ENCODE data around the gene SLC49A3. TPM values are rescaled to one million over a fixed set of nuclear protein-coding genes. Genes with fewer than 3 reads are reported as not detected.

The SLC49A3 gene
- total RNA-seq, 2 experiments from 2014 or later: not detected

DNA sequence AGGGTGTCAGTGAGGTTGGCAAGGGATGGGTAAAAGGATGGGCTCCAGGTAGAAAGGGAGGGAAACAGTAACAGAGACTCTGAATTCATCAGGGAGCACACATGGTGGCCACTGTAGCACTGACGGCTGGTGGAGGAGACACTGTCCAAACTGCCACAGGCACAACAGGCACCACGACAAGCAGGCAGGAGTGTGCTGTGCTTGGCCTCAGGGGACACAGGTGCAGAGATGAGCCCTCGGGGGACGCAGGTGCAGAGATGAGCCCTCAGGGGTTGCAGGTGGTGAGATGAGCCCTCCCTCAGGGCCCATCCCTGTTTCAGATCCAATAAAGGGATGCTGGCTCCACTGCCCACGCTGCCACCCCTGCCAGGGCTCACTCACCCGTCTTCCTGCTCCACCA is 56.0 kb downstream of the SLC49A3 start:
- POLR2A ChIA-PET: no interaction called here
- CTCF ChIA-PET (ENCODE audit: unreplicated experiment): no interaction called here

DNA sequence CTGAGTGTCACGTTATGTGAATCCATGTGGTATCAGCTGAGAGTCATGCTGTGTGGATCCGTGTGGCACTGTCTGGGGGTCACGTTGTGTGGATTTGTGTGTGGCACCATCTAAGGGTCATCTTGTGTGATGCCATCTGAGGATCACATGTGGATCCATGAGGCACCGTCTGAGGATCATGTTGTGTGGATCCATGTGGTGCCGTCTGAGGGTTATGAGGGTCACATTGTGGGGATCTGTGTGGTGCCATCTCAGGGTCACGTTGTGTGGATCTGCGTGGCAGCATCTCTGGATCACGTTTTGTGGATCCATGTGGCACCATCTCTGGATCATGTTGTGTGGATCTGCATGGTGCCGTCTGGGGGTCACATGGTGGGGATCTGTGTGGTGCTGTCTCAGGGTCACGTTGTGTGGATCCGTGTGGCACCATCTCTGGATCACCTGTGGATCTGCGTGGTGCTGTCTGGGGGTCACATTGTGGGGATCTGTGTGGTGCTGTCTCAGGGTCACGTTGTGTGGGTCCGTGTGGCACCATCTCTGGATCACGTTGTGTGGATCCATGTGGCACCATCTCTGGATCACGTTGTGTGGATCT is 56.7 kb downstream of the SLC49A3 start:
- no peak overlapping the region for H3K4me3 ChIP-seq (ENCODE audit: low read depth, low read length, poor library complexity, severe bottlenecking)
- no peak overlapping the region for H3K4me2 ChIP-seq (ENCODE audit: low read length)
- no peak for DNase-seq (ENCODE audit: low spot score)
- H4K20me1 ChIP-seq (ENCODE audit: insufficient read depth, low read length): no peaks in the 10 kb centered on the region
- no peak for TF ChIP-seq EZH2phosphoT487 (IDR thresholded peaks at IDR 0.05; ENCODE audit: borderline replicate concordance, low read depth, low read length)
- TF ChIP-seq, protein P1, sequence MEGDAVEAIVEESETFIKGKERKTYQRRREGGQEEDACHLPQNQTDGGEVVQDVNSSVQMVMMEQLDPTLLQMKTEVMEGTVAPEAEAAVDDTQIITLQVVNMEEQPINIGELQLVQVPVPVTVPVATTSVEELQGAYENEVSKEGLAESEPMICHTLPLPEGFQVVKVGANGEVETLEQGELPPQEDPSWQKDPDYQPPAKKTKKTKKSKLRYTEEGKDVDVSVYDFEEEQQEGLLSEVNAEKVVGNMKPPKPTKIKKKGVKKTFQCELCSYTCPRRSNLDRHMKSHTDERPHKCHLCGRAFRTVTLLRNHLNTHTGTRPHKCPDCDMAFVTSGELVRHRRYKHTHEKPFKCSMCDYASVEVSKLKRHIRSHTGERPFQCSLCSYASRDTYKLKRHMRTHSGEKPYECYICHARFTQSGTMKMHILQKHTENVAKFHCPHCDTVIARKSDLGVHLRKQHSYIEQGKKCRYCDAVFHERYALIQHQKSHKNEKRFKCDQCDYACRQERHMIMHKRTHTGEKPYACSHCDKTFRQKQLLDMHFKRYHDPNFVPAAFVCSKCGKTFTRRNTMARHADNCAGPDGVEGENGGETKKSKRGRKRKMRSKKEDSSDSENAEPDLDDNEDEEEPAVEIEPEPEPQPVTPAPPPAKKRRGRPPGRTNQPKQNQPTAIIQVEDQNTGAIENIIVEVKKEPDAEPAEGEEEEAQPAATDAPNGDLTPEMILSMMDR (conservative IDR thresholded peaks at IDR 0.05; ENCODE audit: low read length): no peak
- ChIA-PET POLR2A (no interaction called here), CTCF (ENCODE audit: unreplicated experiment) (no interaction called here)
- H3K27ac ChIP-seq (ENCODE audit: low read depth, low read length, poor library complexity, severe bottlenecking): no peak overlapping the region
- BruUV-seq (replicated peaks): no TSS peak
- no peaks in the 10 kb centered on the region for H3K9me2 ChIP-seq (ENCODE audit: insufficient read depth, low read length)
- no peaks in the 10 kb centered on the region for H3K36me3 ChIP-seq (ENCODE audit: insufficient read depth, low read length)
- no peaks in the 10 kb centered on the region for H3K9me3 ChIP-seq (ENCODE audit: low read length)
- no peaks in the 10 kb centered on the region for H3K79me2 ChIP-seq (ENCODE audit: insufficient read depth, low read depth, low read length)
- no peaks in the 10 kb centered on the region for H3K4me1 ChIP-seq (ENCODE audit: insufficient read depth, low read length, poor library complexity, severe bottlenecking)
- intact Hi-C loops (cut with micrococcal nuclease; ENCODE audit: unreplicated experiment): no loop called here
- no peak overlapping the region for H2AFZ ChIP-seq (ENCODE audit: low read length)

More for the DNA sequence above, 56.0 kb downstream of the SLC49A3 start:
- Histone ChIP-seq H4K20me1 (ENCODE audit: insufficient read depth, low read length) (no peaks in the 10 kb centered on the region), H3K36me3 (ENCODE audit: insufficient read depth, low read length) (no peaks in the 10 kb centered on the region), H3K27ac (ENCODE audit: low read depth, low read length, poor library complexity, severe bottlenecking) (no peak overlapping the region), H2AFZ (ENCODE audit: low read length) (no peak overlapping the region), H3K4me2 (ENCODE audit: low read length) (no peak overlapping the region), H3K9me3 (ENCODE audit: low read length) (no peaks in the 10 kb centered on the region), H3K4me1 (ENCODE audit: insufficient read depth, low read length, poor library complexity, severe bottlenecking) (no peaks in the 10 kb centered on the region), H3K79me2 (ENCODE audit: insufficient read depth, low read depth, low read length) (no peaks in the 10 kb centered on the region), H3K9me2 (ENCODE audit: insufficient read depth, low read length) (no peaks in the 10 kb centered on the region), H3K4me3 (ENCODE audit: low read depth, low read length, poor library complexity, severe bottlenecking) (no peak overlapping the region)
- BruUV-seq (replicated peaks): no TSS peak
- peak; percentile 29 for DNase-seq (ENCODE audit: low spot score)
- TF ChIP-seq, protein P1 (conservative IDR thresholded peaks at IDR 0.05; ENCODE audit: low read length): no peak
- TF ChIP-seq EZH2phosphoT487 (IDR thresholded peaks at IDR 0.05; ENCODE audit: borderline replicate concordance, low read depth, low read length): no peak
- intact Hi-C loops (cut with micrococcal nuclease; ENCODE audit: unreplicated experiment): no loop called here

Other genes starting within 250 kb of the SLC49A3 start
- gene ZNF721, start 190.0 kb downstream of the SLC49A3 start, total RNA-seq (2014; rRNA removed; shearing (Covaris generic)): 48.1 and 51.1 TPM in 2 replicates
- gene ZNF721, start 190.0 kb downstream of the SLC49A3 start, total RNA-seq (2022): 64.1 and 67.2 TPM in 2 replicates
- 30.9 and 32.0 TPM in 2 replicates for gene PIGG, start 189.9 kb downstream of the SLC49A3 start, total RNA-seq (2014; rRNA removed; shearing (Covaris generic))
- gene PIGG, start 189.9 kb downstream of the SLC49A3 start, total RNA-seq (2022): 60.6 and 60.7 TPM in 2 replicates
- gene TMEM271, start 112.9 kb downstream of the SLC49A3 start, total RNA-seq (2014; rRNA removed; shearing (Covaris generic)): not detected in 2 replicates
- not detected in 2 replicates for gene TMEM271, start 112.9 kb downstream of the SLC49A3 start, total RNA-seq (2022)
- gene PDE6B, start 63.6 kb downstream of the SLC49A3 start, total RNA-seq (2014; rRNA removed; shearing (Covaris generic)): not detected in 2 replicates
- gene PDE6B, start 63.6 kb downstream of the SLC49A3 start, total RNA-seq (2022): not detected in 2 replicates
- gene ATP5ME, start 14.9 kb downstream of the SLC49A3 start, total RNA-seq (2014; rRNA removed; shearing (Covaris generic)): 388 and 420 TPM in 2 replicates
- gene ATP5ME, start 14.9 kb downstream of the SLC49A3 start, total RNA-seq (2022): 276 and 359 TPM in 2 replicates
- 23.0 and 24.4 TPM in 2 replicates for gene MYL5, start 14.6 kb downstream of the SLC49A3 start, total RNA-seq (2014; rRNA removed; shearing (Covaris generic))
- 62.2 and 67.4 TPM in 2 replicates for gene MYL5, start 14.6 kb downstream of the SLC49A3 start, total RNA-seq (2022)
- gene PCGF3, start 16.7 kb upstream of the SLC49A3 start, total RNA-seq (2014; rRNA removed; shearing (Covaris generic)): 33.8 and 43.7 TPM in 2 replicates
- 45.9 and 50.2 TPM in 2 replicates for gene PCGF3, start 16.7 kb upstream of the SLC49A3 start, total RNA-seq (2022)
- 0.25 and 0.57 TPM in 2 replicates for gene CPLX1, start 137.0 kb upstream of the SLC49A3 start, total RNA-seq (2014; rRNA removed; shearing (Covaris generic))
- gene CPLX1, start 137.0 kb upstream of the SLC49A3 start, total RNA-seq (2022): 0.21 and 0.28 TPM in 2 replicates
- gene GAK, start 243.2 kb upstream of the SLC49A3 start, total RNA-seq (2014; rRNA removed; shearing (Covaris generic)): 77.5 and 86.1 TPM in 2 replicates
- gene GAK, start 243.2 kb upstream of the SLC49A3 start, total RNA-seq (2022): 107 and 111 TPM in 2 replicates
- 7.1 and 12.5 TPM in 2 replicates for gene TMEM175, start 243.3 kb upstream of the SLC49A3 start, total RNA-seq (2014; rRNA removed; shearing (Covaris generic))
- gene TMEM175, start 243.3 kb upstream of the SLC49A3 start, total RNA-seq (2022): 31.9 and 33.1 TPM in 2 replicates